Retina (tissue), 1 donor: ENCODE measurements around the gene THBD.

ENCODE experiments used
- DNase-seq: peaks from one replicate; pipeline ENCODE4 v3.0.0-alpha.2; 2016

THBD gene

GRCh38 chr20:23061262-23061661 lies 11.8 kb upstream of the THBD start:
- DNase-seq, result no peak

- DNase-seq, result no peak
Measured at GRCh38 chr20:23060629-23061028, 11.2 kb upstream of the THBD start.

GRCh38 chr20:23059846-23060245 lies 10.4 kb upstream of the THBD start:
- no peak for DNase-seq

- no peak for DNase-seq
Measured at GRCh38 chr20:23059001-23059400, 9.5 kb upstream of the THBD start.

- DNase-seq, result no peak
Measured at GRCh38 chr20:23058240-23058639, 8.8 kb upstream of the THBD start.

GRCh38 chr20:23052904-23053303 lies 3.4 kb upstream of the THBD start:
- no peak for DNase-seq

GRCh38 chr20:23050847-23051627 lies 1.6 kb upstream of the THBD start:
- DNase-seq, result peak; percentile 81

GRCh38 chr20:23050076-23050838 lies 785 bp upstream of the THBD start:
- DNase-seq, result peak; percentile 73

GRCh38 chr20:23048283-23049200 lies 930 bp downstream of the THBD start:
- peak; percentile 84 for DNase-seq

- peak; percentile 49 for DNase-seq
Measured at GRCh38 chr20:23047738-23048214, 1.7 kb downstream of the THBD start.

GRCh38 chr20:23047001-23047737 lies 2.3 kb downstream of the THBD start:
- DNase-seq, result no peak

GRCh38 chr20:23046431-23046830 lies 3.0 kb downstream of the THBD start:
- DNase-seq, result no peak

GRCh38 chr20:23043376-23043775 lies 6.1 kb downstream of the THBD start:
- DNase-seq, result no peak

- DNase-seq, result no peak
Measured at GRCh38 chr20:23042270-23042669, 7.2 kb downstream of the THBD start.

GRCh38 chr20:23039885-23040508 lies 9.5 kb downstream of the THBD start:
- DNase-seq, result no peak

- DNase-seq, result no peak
Measured at GRCh38 chr20:23039136-23039875, 10.2 kb downstream of the THBD start.

GRCh38 chr20:23037017-23037481 lies 12.4 kb downstream of the THBD start:
- DNase-seq, result no peak

GRCh38 chr20:23036371-23036770 lies 13.1 kb downstream of the THBD start:
- DNase-seq, result no peak

GRCh38 chr20:23035731-23036130 lies 13.7 kb downstream of the THBD start:
- no peak for DNase-seq

GRCh38 chr20:23034721-23035671 lies 14.5 kb downstream of the THBD start, which contains the start of gene SSTR4:
SSTR4 (plus strand) TSS chr20:23035312; CDS start chr20:23035484, 172 bp downstream.
- DNase-seq, result peak; percentile 36
